MM.1S (cell line): ENCODE data around the gene KLHDC7B.
"Not testable (repeated sequence)": the region's sequence is repeated elsewhere in the genome, so short reads cannot be mapped to it uniquely, and the experiment has no call there.

ENCODE experiments used
- DNase-seq: peaks from one replicate; pipeline ENCODE4 v3.0.0-alpha.2; 2015
- H2AFZ ChIP-seq: fragments of 300-600 bp; sonication (generic); 2 replicates; pipeline ENCODE4 v1.6.0; 2016; ENCODE audit warnings: antibody characterized with exemption, low read length
- H3F3A ChIP-seq: fragments of 300-600 bp; sonication (generic); 2 replicates; pipeline ENCODE4 v1.6.1; 2016; ENCODE audit warnings: mild to moderate bottlenecking, antibody characterized with exemption, low read length, moderate library complexity, mixed read lengths; ENCODE audit not compliant: insufficient read depth
- H3K27ac ChIP-seq: fragments of 300-600 bp; sonication (generic); 2 replicates; pipeline ENCODE4 v1.5.1; 2016; ENCODE audit warnings: mild to moderate bottlenecking, low read length
- H3K27me3 ChIP-seq: fragments of 300-600 bp; sonication (generic); replicated peaks from 2 replicates; pipeline ENCODE4 v1.6.0; 2016; ENCODE audit warnings: low read length; ENCODE audit not compliant: insufficient read depth
- H3K36me3 ChIP-seq: fragments of 300-600 bp; sonication (generic); replicated peaks from 2 replicates; pipeline ENCODE4 v1.6.1; 2016; ENCODE audit warnings: mild to moderate bottlenecking, low read length, mixed read lengths; ENCODE audit not compliant: insufficient read depth
- H3K4me1 ChIP-seq: fragments of 300-600 bp; sonication (generic); 2 replicates; pipeline ENCODE4 v1.6.1; 2016; ENCODE audit warnings: low read length, mixed read lengths
- H3K4me2 ChIP-seq: fragments of 300-600 bp; sonication (generic); 2 replicates; pipeline ENCODE4 v1.6.0; 2016; ENCODE audit warnings: low read depth, low read length
- H3K4me3 ChIP-seq: fragments of 300-600 bp; sonication (generic); 2 replicates; pipeline ENCODE4 v1.5.1; 2016; ENCODE audit warnings: low read length, mixed read lengths
- H3K79me2 ChIP-seq: fragments of 300-600 bp; sonication (generic); 2 replicates; pipeline ENCODE4 v1.6.1; 2016; ENCODE audit warnings: mixed run types, low read length, mixed read lengths
- H3K9ac ChIP-seq: fragments of 300-600 bp; sonication (generic); 2 replicates; pipeline ENCODE4 v1.6.1; 2016; ENCODE audit warnings: low read length, mixed read lengths
- H3K9me2 ChIP-seq: fragments of 300-600 bp; sonication (generic); replicated peaks from 2 replicates; pipeline ENCODE4 v1.6.1; 2016; ENCODE audit warnings: mild to moderate bottlenecking, low read length, mixed read lengths; ENCODE audit not compliant: insufficient read depth
- H3K9me3 ChIP-seq: fragments of 300-600 bp; sonication (generic); replicated peaks from 2 replicates; pipeline ENCODE4 v1.6.1; 2016; ENCODE audit warnings: mild to moderate bottlenecking, low read length, mixed read lengths; ENCODE audit not compliant: insufficient read depth
- H4K20me1 ChIP-seq: fragments of 300-600 bp; sonication (generic); 2 replicates; pipeline ENCODE4 v1.6.1; 2016; ENCODE audit warnings: mild to moderate bottlenecking, low read length, moderate library complexity, mixed read lengths; ENCODE audit not compliant: insufficient read depth
- EZH2 ChIP-seq: fragments of 300-600 bp; sonication (generic); optimal IDR thresholded peaks from 2 replicates; pipeline ENCODE3; 2017; ENCODE audit warnings: low read depth, mild to moderate bottlenecking, antibody characterized with exemption, low read length, mixed read lengths
- EZH2phosphoT487 ChIP-seq: fragments of 300-600 bp; sonication (generic); IDR thresholded peaks from 2 replicates; pipeline ENCODE4 v1.6.1; 2018; ENCODE audit warnings: antibody characterized with exemption, low read length
- TF ChIP-seq, protein P1 (sequence below): fragments of 300-600 bp; sonication (generic); IDR thresholded peaks from 2 replicates; pipeline ENCODE4 v1.5.1; 2016; ENCODE audit warnings: antibody characterized with exemption, low read length, mixed read lengths

Gene KLHDC7B

DNA sequence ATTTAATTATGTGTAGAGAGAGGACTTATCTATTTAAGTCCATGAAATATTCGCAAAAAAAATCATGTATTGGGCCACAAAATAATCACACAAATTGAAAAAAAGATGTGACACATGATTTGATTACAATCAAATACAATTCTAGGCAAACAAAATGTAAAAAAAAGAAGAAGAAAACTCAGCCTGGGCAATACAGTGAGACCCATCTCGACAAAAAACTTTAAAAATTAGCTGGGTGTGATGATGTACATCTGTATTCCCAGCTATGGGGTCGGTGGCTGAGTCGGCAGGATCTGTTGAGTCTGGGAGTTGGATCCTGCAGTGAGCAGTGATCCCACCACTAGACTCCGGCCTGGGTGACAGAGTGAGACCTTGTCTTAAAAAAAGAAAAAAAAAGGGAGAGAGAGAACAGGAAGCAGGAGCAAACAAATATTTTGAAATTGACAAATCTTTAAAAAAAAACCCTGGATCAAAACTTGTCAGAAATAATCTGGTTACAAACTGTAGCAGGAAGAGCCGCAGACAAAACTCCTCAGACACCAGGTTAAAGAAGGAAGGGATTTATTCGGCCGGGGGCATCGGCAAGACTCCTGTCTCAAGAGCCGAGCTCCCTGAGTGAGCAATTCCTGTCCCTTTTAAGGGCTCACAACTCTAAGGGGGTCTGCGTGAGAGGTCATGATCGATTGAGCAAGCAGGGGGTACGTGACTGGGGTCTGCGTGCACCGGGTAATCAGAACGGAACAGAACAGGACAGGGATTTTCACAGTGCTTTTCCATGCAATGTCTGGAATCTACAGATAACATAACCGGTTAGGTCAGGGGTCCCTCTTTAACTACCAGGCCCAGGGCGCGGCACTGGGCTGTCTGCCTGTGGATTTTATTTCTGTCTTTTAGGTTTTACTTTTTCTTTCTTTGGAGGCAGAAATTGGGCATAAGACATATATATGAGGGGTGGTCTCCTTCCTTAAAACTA, 12.6 kb upstream of the KLHDC7B start:
- Histone ChIP-seq H3K9ac (no peak overlapping the region), H3K9me2 (no peaks in the 10 kb centered on the region), H3K9me3 (no peaks in the 10 kb centered on the region), H3K27ac (no peak overlapping the region), H3F3A (peaks cover 24% of the 10 kb centered on the region), H3K4me1 (peaks cover 38% of the 10 kb centered on the region), H3K79me2 (no peaks in the 10 kb centered on the region), H3K4me3 (no peak overlapping the region), H3K4me2 (no peak overlapping the region), H4K20me1 (no peaks in the 10 kb centered on the region), H3K27me3 (peaks cover 9% of the 10 kb centered on the region; the same call in 1 of the 2 replicates), H3K36me3 (no peaks in the 10 kb centered on the region), H2AFZ (no peak overlapping the region)
- no peak for DNase-seq
- no peak for TF ChIP-seq EZH2
- TF ChIP-seq EZH2phosphoT487, result no peak
- TF ChIP-seq, protein P1, sequence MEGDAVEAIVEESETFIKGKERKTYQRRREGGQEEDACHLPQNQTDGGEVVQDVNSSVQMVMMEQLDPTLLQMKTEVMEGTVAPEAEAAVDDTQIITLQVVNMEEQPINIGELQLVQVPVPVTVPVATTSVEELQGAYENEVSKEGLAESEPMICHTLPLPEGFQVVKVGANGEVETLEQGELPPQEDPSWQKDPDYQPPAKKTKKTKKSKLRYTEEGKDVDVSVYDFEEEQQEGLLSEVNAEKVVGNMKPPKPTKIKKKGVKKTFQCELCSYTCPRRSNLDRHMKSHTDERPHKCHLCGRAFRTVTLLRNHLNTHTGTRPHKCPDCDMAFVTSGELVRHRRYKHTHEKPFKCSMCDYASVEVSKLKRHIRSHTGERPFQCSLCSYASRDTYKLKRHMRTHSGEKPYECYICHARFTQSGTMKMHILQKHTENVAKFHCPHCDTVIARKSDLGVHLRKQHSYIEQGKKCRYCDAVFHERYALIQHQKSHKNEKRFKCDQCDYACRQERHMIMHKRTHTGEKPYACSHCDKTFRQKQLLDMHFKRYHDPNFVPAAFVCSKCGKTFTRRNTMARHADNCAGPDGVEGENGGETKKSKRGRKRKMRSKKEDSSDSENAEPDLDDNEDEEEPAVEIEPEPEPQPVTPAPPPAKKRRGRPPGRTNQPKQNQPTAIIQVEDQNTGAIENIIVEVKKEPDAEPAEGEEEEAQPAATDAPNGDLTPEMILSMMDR, result no peak

DNA sequence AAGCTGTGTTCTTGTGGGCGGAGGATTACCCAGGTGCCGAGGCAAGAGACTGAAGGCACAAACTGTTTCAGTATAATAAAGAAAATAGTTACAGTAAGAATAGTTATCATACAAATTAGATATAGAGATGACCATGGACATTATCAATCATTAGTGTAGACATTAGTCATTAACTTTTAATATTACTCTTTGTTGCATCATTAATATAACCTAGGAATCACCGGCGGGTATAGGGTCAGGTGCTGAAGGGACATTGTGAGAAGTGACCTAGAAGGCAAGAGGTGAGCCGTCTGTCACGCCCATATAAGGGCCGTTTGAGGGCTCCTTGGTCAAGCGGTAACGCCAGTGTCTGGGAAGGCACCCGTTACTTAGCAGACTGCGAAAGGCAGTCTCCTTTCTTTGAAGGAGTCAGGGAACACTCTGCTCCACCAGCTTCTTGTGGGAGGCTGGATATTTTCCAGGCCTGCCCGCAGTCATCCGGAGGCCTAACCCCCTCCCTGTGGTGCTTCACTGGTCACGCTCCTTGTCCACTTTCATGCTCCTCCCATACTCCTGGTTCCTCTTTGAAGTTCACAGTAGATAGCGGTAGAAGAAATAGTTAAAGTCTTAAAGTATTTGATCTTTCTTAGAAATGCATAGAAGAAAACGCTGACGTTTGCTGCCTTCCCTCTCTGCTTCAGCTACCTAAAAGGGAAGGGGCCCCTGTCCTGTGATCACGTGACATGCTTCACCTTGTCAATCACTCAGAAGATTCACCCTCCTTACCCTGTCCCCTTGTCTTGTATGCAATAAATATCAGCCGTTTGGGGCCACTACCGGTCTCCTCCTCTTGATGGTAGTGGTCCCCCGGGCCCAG, 11.6 kb upstream of the KLHDC7B start:
- H3K4me2 ChIP-seq, H3K79me2 ChIP-seq, H4K20me1 ChIP-seq, H3K27me3 ChIP-seq, H3K9ac ChIP-seq, H3K4me3 ChIP-seq, H3K27ac ChIP-seq, H3K9me2 ChIP-seq, H3K9me3 ChIP-seq, H3K36me3 ChIP-seq, H2AFZ ChIP-seq: not testable (repeated sequence)
- DNase-seq, result peak; percentile 24
- Histone ChIP-seq H3K4me1 (peaks cover 45% of the 10 kb centered on the region), H3F3A (peaks cover 27% of the 10 kb centered on the region)

- Histone ChIP-seq H3F3A (peaks cover 38% of the 10 kb centered on the region), H3K9me2 (no peaks in the 10 kb centered on the region), H3K27me3 (peaks cover 9% of the 10 kb centered on the region; the same call in 1 of the 2 replicates), H3K36me3 (no peaks in the 10 kb centered on the region), H3K4me3 (no peak overlapping the region), H3K27ac (no peak overlapping the region), H3K9ac (no peak overlapping the region), H2AFZ (no peak overlapping the region), H3K9me3 (no peaks in the 10 kb centered on the region), H3K79me2 (no peaks in the 10 kb centered on the region), H3K4me2 (no peak overlapping the region), H4K20me1 (no peaks in the 10 kb centered on the region), H3K4me1 (peaks cover 51% of the 10 kb centered on the region)
- TF ChIP-seq EZH2 (no peak), EZH2phosphoT487 (no peak)
- TF ChIP-seq, protein P1, result no peak
- DNase-seq, result no peak
These were observed 10.6 kb upstream of the KLHDC7B start for GRCh38 chr22:50535113-50535512.
